Kidney (tissue), 14 donors: Measurements from ENCODE around the gene COQ10B. TPM values are rescaled to one million over a fixed set of nuclear protein-coding genes. Genes with fewer than 3 reads are reported as not detected.
"Not testable (repeated sequence)": the region's sequence is repeated elsewhere in the genome, so short reads cannot be mapped to it uniquely, and the experiment has no call there.

Source experiments
- DNase-seq, 5 donors: peaks; one replicate each; pipeline ENCODE4 v3.0.0-alpha.2; 2013 to 2020
- FAIRE-seq: peaks from 2 replicates; lab custom pipeline; 2012; peaks lifted over from hg19 to GRCh38; lab: Jason Lieb, UNC
- H3K27ac ChIP-seq, 2 donors: one replicate each; pipeline ENCODE4 v1.7.0; 2013; ENCODE audit warnings: low read depth in 2 of 2, low read length in 2 of 2, inconsistent platforms in 1 of 2
- H3K27me3 ChIP-seq: one replicate; pipeline ENCODE4 v1.7.1; 2013; ENCODE audit warnings: low read length, inconsistent platforms; ENCODE audit not compliant: control insufficient read depth, insufficient read depth
- H3K36me3 ChIP-seq, 3 donors: one replicate each; pipeline versions ENCODE4 v1.7.0 to v1.7.1; 2013; ENCODE audit warnings: low read length in 3 of 3, control low read depth in 1 of 3, inconsistent platforms in 1 of 3; ENCODE audit not compliant: insufficient read depth in 3 of 3, control insufficient read depth in 2 of 3
- H3K4me1 ChIP-seq, 3 donors: one replicate each; pipeline versions ENCODE4 v1.7.0 to v1.7.1; 2013; ENCODE audit warnings: low read length in 3 of 3, inconsistent platforms in 1 of 3, low read depth in 1 of 3; ENCODE audit not compliant: control insufficient read depth in 2 of 3, insufficient read depth in 2 of 3
- H3K4me3 ChIP-seq, 3 donors: one replicate each; pipeline versions ENCODE4 v1.7.0 to v1.8.1; 2013; ENCODE audit warnings: low read length in 3 of 3, control low read depth in 1 of 3, inconsistent platforms in 1 of 3
- H3K9ac ChIP-seq, 3 donors: one replicate each; pipeline versions ENCODE4 v1.7.0 to v1.7.1; 2013; ENCODE audit warnings: low read length in 3 of 3, control low read depth in 1 of 3, inconsistent platforms in 1 of 3
- H3K9me3 ChIP-seq, 3 donors: one replicate each; pipeline versions ENCODE4 v1.7.0 to v1.7.1; 2013; ENCODE audit warnings: low read length in 3 of 3, control low read depth in 1 of 3, inconsistent platforms in 1 of 3; ENCODE audit not compliant: control insufficient read depth in 2 of 3, insufficient read depth in 1 of 3
- intact Hi-C: fragments of 100-400 bp; cut with DNase I; formaldehyde crosslinking; loops from one replicate; pipeline ENCODE4 v1.11.1; 2022
- polyA plus RNA-seq: library from polyadenylated mRNA; stranded (reverse); fragments of 350-450 nt; fragmentation: Illumina TruSeq; extraction: RNeasy Lipid Tissue Mini Kit (QIAGEN cat#74804); gene quantifications from one replicate; pipeline ENCODE4 v1.2.3, GENCODE V29; 2014; ENCODE audit warnings: low read depth, low replicate concordance; ENCODE audit not compliant: insufficient read depth
- total RNA-seq: library from RNA; stranded (reverse); fragmentation: NEBNext Ultra II Directional; extraction: Animal tissue kit (Norgen Biotek cat#: 25700); gene quantifications from one replicate; pipeline ENCODE4 v1.2.1, GENCODE V29; 2021
- TF ChIP-seq, protein P1 (sequence below): IDR thresholded peaks from 3 replicates; pipeline ENCODE4 v1.5.1; 2012; ENCODE audit warnings: mild to moderate bottlenecking, moderate library complexity, borderline replicate concordance; ENCODE audit not compliant: insufficient read depth; ENCODE audit errors: extremely low read depth
- donor health status: control.
- donor health status: control.
- donor health status: control.
- donor health status: control.
- donor health status: control.
- donor health status: DM: yes; HTN: yes; CAD: no.
- donor health status: Normal renal cell carcinoma (clear cell type).

The COQ10B gene
- total and polyA plus RNA-seq, 2 donors from 2014 or later = 28.6 to 31.2 TPM

DNA sequence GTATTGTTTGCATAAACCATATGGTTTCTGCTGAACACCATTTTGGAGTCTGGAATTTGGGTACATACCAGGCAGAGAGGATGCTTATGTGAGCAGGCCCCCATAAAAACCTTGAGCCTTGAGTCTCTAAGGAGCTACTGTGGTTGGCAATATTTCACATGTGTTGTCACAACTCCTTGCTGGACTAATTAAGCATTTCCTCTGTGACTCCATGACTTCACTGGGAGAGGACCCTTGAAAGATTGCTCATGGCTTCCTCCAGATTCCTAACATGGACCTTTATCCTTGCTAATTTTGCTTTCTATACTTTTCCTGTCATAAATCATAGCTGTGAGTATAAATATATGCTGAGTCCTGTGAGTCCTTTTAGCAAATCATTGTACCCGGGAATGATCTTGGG lies 7.6 kb upstream of the COQ10B start:
- H3K9me3 ChIP-seq = no peaks in the 10 kb centered on the region
- H3K4me1 ChIP-seq = no peaks in the 10 kb centered on the region
- H3K27ac ChIP-seq = no peak overlapping the region
- peak in 1 of 5 donors; percentile 29 for DNase-seq
- no peak for FAIRE-seq
- no peaks in the 10 kb centered on the region for H3K36me3 ChIP-seq
- intact Hi-C loops = no loop called here
- no peak overlapping the region for H3K9ac ChIP-seq
- no peak overlapping the region for H3K4me3 ChIP-seq
- no peaks in the 10 kb centered on the region for H3K27me3 ChIP-seq
- TF ChIP-seq, protein P1, sequence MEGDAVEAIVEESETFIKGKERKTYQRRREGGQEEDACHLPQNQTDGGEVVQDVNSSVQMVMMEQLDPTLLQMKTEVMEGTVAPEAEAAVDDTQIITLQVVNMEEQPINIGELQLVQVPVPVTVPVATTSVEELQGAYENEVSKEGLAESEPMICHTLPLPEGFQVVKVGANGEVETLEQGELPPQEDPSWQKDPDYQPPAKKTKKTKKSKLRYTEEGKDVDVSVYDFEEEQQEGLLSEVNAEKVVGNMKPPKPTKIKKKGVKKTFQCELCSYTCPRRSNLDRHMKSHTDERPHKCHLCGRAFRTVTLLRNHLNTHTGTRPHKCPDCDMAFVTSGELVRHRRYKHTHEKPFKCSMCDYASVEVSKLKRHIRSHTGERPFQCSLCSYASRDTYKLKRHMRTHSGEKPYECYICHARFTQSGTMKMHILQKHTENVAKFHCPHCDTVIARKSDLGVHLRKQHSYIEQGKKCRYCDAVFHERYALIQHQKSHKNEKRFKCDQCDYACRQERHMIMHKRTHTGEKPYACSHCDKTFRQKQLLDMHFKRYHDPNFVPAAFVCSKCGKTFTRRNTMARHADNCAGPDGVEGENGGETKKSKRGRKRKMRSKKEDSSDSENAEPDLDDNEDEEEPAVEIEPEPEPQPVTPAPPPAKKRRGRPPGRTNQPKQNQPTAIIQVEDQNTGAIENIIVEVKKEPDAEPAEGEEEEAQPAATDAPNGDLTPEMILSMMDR = no peak

DNA sequence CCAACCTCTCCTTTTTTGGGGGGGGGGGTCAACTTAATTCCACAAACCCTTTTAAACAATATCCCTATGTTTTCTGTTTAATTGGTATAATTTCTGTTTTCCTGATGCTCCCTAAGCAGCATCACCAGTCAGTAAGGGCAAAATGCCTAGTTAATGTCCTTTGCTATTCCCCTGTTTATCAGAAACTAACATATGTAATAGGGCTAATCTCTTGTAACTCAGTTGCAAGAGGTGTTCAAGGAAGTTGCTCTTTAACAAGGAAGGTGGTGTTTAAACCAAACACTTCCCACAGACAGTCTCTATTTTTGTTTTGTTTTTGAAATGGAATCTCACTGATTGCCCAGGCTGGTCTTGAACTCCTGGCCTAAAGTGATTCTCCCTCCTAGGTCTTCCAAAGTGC lies 6.5 kb upstream of the COQ10B start:
- no peaks in the 10 kb centered on the region for H3K27me3 ChIP-seq
- intact Hi-C loops = no loop called here
- H3K36me3 ChIP-seq = no peaks in the 10 kb centered on the region
- TF ChIP-seq, protein P1 = no peak
- no peak for DNase-seq
- H3K4me3 ChIP-seq = no peak overlapping the region
- H3K9me3 ChIP-seq = no peaks in the 10 kb centered on the region
- no peak for FAIRE-seq
- H3K27ac ChIP-seq = no peak overlapping the region
- H3K4me1 ChIP-seq = no peaks in the 10 kb centered on the region
- H3K9ac ChIP-seq = no peak overlapping the region

DNA sequence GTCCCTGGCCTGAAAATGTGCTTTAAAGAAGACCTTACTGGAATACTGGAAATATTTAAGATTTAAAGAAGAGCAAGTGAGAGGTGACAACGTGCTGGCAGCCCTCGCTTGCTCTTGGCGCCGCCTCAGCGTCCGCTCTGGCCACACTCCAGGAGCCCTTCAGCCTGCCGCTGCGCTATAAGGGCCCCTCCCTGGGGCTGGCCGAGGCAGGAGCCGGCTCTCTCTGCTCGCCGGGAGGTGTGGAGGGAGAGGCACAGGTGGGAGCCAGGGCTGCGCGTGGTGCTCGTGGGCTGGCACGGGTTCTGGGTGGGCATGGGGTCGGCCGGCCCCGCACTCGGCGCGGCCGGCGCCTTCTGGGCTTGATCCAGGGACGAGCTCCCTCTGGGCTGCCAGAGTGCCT lies 2.9 kb upstream of the COQ10B start:
- H3K4me3 ChIP-seq = no peak overlapping the region
- no peak overlapping the region for H3K9ac ChIP-seq
- H3K27me3 ChIP-seq = no peaks in the 10 kb centered on the region
- intact Hi-C loops = no loop called here
- DNase-seq (no peak), FAIRE-seq (no peak)
- H3K27ac ChIP-seq = no peak overlapping the region
- no peaks in the 10 kb centered on the region for H3K36me3 ChIP-seq
- no peaks in the 10 kb centered on the region for H3K9me3 ChIP-seq
- peaks cover 0 to 14% (median 13%) of the 10 kb centered on the region in 3 donors for H3K4me1 ChIP-seq
- TF ChIP-seq, protein P1 = no peak

DNA sequence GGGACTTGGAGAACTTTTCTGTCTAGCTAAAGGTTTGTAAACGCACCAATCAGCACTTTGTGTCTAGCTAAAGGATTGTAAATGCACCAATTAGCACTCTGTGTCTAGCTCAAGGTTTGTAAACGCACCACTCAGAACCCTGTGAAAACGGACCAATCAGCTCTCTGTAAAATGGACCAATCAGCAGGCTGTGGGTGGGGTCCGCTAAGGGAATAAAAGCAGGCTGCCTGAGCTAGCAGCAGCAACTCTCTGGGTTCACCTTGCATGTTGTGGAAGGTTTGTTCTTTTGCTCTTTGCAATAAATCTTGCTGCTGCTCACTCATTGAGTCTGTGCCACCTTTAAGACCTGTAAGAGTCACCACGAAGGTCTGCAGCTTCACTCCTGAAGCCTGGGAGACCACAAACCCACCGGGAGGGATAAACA lies 2.4 kb upstream of the COQ10B start:
- intact Hi-C loops, H3K36me3 ChIP-seq, DNase-seq, FAIRE-seq, H3K27ac ChIP-seq, H3K9ac ChIP-seq, H3K27me3 ChIP-seq, H3K9me3 ChIP-seq, H3K4me3 ChIP-seq: not testable (repeated sequence)
- H3K4me1 ChIP-seq = peaks cover 0 to 16% (median 13%) of the 10 kb centered on the region in 3 donors
